ENCODE measurements around the gene SNX25.

GRCh38 chr4:185287031-185287430 is 77.6 kb downstream of the SNX25 start:
- TF ChIP-seq BRCA1 (IDR thresholded peaks at IDR 0.05; ENCODE audit: low read depth, low read length) (no peak), HCFC1 (IDR thresholded peaks at IDR 0.05; ENCODE audit: low read length) (no peak), CHD4 (IDR thresholded peaks at IDR 0.05) (no peak), HSF1 (IDR thresholded peaks at IDR 0.05; ENCODE audit: low read depth, low read length) (no peak), CTCF (IDR thresholded peaks at IDR 0.05 in 2 of 3, conservative IDR thresholded peaks at IDR 0.05 in 1 of 3; ENCODE audit: control insufficient read depth in 2 of 3, extremely low read depth in 1 of 3, insufficient read depth in 1 of 3, low read depth in 3 of 3, low read length in 3 of 3) (no peak)
